Endothelial cell (in vitro differentiated cells): ENCODE data around the gene DRD2. TPM values are rescaled to one million over a fixed set of nuclear protein-coding genes. Genes with fewer than 3 reads are reported as not detected.

ENCODE experiments used
- DNase-seq: peaks from one replicate; pipeline ENCODE4 v3.0.0; 2021; ENCODE audit warnings: low spot score
- H3K27ac Mint-ChIP-seq: one replicate; pipeline ENCODE4 v1.8.0; 2021; ENCODE audit warnings: mixed read lengths, inconsistent platforms; ENCODE audit not compliant: unreplicated experiment
- H3K27me3 Mint-ChIP-seq: one replicate; pipeline ENCODE4 v1.8.0; 2021; ENCODE audit warnings: mild to moderate bottlenecking, moderate library complexity, mixed read lengths, inconsistent platforms; ENCODE audit not compliant: unreplicated experiment
- H3K36me3 Mint-ChIP-seq: one replicate; pipeline ENCODE4 v1.8.0; 2021; ENCODE audit warnings: mild to moderate bottlenecking, low read depth, mixed read lengths, inconsistent platforms; ENCODE audit not compliant: unreplicated experiment
- H3K4me1 Mint-ChIP-seq: one replicate; pipeline ENCODE4 v1.8.0; 2021; ENCODE audit warnings: mild to moderate bottlenecking, mixed read lengths, inconsistent platforms; ENCODE audit not compliant: unreplicated experiment
- H3K4me3 Mint-ChIP-seq: one replicate; pipeline ENCODE4 v1.8.0; 2021; ENCODE audit warnings: mild to moderate bottlenecking, mixed read lengths, inconsistent platforms; ENCODE audit not compliant: unreplicated experiment
- H3K9me3 Mint-ChIP-seq: one replicate; pipeline ENCODE4 v1.8.0; 2021; ENCODE audit warnings: mixed read lengths, inconsistent platforms; ENCODE audit not compliant: unreplicated experiment
- CTCF ChIP-seq: fragments of 200-600 bp; sonication (generic); IDR thresholded peaks from one replicate; pipeline ENCODE4 v1.5.0; 2021; ENCODE audit warnings: antibody characterized with exemption; ENCODE audit not compliant: unreplicated experiment
- total RNA-seq: library from RNA; stranded (reverse); fragmentation: NEBNext Ultra II Directional; extraction: Animal tissue kit (Norgen Biotek cat#: 25700); gene quantifications from one replicate; pipeline ENCODE4 v1.2.1, GENCODE V29; 2021; ENCODE audit not compliant: unreplicated experiment

DRD2 gene
- total RNA-seq, 1 donor from 2014 or later, result 1.3 TPM

DNA sequence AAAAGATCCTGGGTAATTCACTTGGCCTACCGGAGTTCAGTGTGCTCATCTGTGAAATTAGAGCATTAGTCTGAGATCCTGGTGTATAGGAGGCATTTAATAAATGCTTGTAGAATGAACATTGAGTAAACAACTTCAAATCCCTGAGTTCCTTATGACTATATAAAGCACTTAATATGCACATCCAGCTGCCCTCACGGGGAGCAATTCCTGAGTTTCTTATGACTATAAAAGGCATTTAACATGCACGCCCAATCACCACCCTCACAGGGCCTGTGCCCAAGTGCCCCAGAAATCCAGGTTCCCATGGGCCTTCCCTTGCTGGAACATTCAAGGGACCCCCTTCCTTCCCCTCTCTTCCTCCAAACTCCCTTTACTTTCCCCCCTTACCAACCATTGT lies 13.6 kb downstream of the DRD2 start:
- no peak for DNase-seq
- H3K27ac Mint-ChIP-seq, result peak overlapping the region; percentile 64
- no peak for TF ChIP-seq CTCF
- H3K27me3 Mint-ChIP-seq, result peaks cover 11% of the 10 kb centered on the region
- peaks cover 28% of the 10 kb centered on the region for H3K4me1 Mint-ChIP-seq
- no peaks in the 10 kb centered on the region for H3K9me3 Mint-ChIP-seq
- H3K4me3 Mint-ChIP-seq, result no peak overlapping the region
- peaks cover 4% of the 10 kb centered on the region for H3K36me3 Mint-ChIP-seq

DNA sequence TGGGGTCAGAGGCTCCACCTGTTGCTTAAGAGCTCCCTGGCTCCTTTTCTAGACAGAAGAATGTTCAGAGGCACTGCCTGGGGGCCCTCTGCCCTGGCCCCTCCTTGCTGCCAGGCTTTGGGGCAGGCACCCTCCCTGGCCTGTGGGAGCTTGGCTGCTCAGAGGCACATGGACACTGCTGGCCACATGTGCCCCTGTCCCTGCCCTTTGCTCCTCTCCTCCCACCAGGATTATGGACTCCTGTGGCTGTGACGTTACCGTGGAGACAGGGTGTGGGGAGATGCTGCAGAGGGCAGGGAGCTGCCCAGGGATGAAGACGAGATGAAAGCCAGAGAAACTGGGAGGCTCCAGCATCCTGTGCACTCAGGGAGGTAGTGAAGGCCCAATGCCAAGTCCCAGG lies 14.7 kb downstream of the DRD2 start:
- no peak overlapping the region for H3K4me3 Mint-ChIP-seq
- peaks cover 28% of the 10 kb centered on the region for H3K4me1 Mint-ChIP-seq
- no peak for DNase-seq
- no peak for TF ChIP-seq CTCF
- peaks cover 4% of the 10 kb centered on the region for H3K36me3 Mint-ChIP-seq
- H3K27me3 Mint-ChIP-seq, result peaks cover 11% of the 10 kb centered on the region
- no peaks in the 10 kb centered on the region for H3K9me3 Mint-ChIP-seq
- H3K27ac Mint-ChIP-seq, result no peak overlapping the region

GRCh38 chr11:113458189-113458588 lies 17.0 kb downstream of the DRD2 start:
- Mint-ChIP-seq H3K4me1 (peaks cover 16% of the 10 kb centered on the region), H3K27ac (no peak overlapping the region), H3K36me3 (no peaks in the 10 kb centered on the region), H3K9me3 (no peaks in the 10 kb centered on the region), H3K4me3 (no peak overlapping the region), H3K27me3 (peaks cover 4% of the 10 kb centered on the region)
- DNase-seq, result no peak
- TF ChIP-seq CTCF, result no peak

- peaks cover 13% of the 10 kb centered on the region for H3K4me1 Mint-ChIP-seq
- peaks cover under 1% of the 10 kb centered on the region for H3K27me3 Mint-ChIP-seq
- no peaks in the 10 kb centered on the region for H3K9me3 Mint-ChIP-seq
- H3K27ac Mint-ChIP-seq, result no peak overlapping the region
- no peak for TF ChIP-seq CTCF
- no peaks in the 10 kb centered on the region for H3K36me3 Mint-ChIP-seq
- no peak for DNase-seq
- H3K4me3 Mint-ChIP-seq, result no peak overlapping the region
Measured at GRCh38 chr11:113457784-113458183, 17.4 kb downstream of the DRD2 start.

GRCh38 chr11:113454455-113454854 lies 20.7 kb downstream of the DRD2 start:
- no peaks in the 10 kb centered on the region for H3K36me3 Mint-ChIP-seq
- no peaks in the 10 kb centered on the region for H3K9me3 Mint-ChIP-seq
- H3K4me1 Mint-ChIP-seq, result no peaks in the 10 kb centered on the region
- H3K27me3 Mint-ChIP-seq, result peaks cover 1% of the 10 kb centered on the region
- DNase-seq, result no peak
- TF ChIP-seq CTCF, result no peak
- no peak overlapping the region for H3K27ac Mint-ChIP-seq
- no peak overlapping the region for H3K4me3 Mint-ChIP-seq
